Medulla oblongata (tissue), 1 donor: ENCODE data around the gene TNFRSF8.

Experiments
- DNase-seq: peaks from one replicate; pipeline ENCODE4 v3.0.0-alpha.2; 2015; ENCODE audit errors: extremely low spot score

The TNFRSF8 gene

DNA sequence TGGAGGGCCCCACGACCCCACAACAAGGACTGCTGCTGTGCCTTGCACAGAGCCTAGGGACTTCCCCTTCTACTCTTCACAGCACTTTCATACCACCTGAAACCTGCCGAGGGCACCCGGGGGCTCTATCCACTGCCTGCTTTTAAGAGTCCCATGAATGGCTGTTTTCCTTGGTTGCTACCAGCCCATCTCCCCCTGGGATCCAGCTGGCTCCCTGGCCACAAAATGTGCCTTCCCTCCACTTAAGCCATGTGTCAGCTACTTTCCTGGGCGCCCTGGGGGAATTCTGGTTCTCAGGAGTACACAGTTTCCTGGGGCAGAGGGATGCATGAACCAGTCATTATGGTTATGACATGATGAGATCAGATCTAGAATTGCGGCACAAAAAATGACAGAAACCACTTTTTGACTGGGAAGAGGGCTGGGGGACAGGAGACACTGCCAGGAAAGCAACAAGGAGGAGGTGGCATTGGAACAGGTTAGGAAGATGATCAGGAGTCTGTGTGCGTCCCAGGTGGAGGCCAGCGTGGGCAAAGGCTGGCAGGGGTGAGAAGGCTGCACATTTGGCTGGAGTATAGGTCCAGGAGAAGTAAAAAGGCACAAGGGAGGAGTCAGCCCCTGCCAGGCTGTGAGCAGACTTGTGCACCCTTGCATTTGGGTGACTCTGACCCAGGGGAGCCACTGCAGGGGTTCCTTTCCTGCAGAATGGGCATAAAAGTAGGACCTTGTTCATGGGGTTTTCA, 3.2 kb upstream of the TNFRSF8 start:
- no peak for DNase-seq

DNA sequence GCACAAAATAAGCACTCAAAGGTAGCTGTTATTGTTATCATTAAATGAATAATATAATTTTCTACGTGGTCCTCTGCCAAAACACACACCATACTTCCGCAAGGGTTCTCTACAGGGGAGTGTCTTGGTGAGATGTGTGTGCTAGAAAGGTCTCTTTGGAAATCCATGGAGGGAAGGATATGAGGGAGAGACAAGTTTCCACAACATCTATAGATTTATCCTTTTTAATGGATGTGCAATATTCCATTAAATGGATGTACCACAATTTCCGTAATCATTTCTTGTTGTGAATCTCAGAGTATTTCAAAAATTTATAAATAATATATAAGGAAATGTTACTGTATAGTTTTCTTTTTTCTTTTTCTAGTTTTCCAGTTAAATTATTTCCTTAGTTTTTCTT, 2.6 kb upstream of the TNFRSF8 start:
- DNase-seq: no peak

DNA sequence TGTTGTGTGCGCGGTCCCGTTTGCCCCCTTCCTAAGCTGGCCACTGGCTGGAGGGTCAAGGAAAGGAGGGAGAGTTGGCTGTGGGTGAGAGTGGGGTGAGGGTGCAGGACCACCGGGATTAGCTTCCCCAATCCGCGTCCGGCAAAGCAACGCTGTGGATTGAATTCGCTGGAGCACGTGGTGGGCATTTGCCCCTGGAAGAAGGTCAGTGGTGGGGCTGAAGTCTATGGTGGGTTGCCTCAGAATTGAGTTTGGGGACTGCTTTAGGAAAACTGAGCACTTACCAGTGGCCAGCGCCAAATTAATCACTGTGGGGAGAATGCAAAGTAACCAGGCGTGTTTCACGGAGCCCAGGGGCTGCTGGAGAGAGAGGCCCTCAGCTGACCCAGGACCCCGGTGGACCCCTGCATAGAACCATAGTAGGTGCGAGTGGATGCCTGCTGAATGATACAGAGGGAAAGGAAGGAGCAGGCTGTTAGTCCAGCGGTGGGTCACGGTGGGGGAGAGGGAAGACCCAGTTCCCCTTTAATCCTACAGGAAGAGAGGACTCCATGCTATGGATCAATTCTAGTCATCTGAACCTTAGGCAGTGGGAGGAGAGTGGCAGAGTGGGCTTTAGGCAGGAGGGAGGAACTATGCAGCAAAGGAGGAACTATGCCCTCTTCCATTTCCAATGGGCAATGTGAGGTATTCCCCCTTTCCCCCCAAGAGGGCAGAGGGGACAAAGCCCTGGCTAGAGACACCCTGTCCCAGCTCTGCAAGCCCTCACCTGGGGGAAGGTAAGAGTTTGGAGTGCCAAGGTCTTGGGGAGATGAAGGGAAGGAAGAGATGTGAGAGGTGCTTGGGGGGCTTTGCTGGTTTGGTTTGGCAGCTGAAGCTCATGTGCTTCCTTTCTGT, 1.2 kb downstream of the TNFRSF8 start:
- DNase-seq: no peak

DNA sequence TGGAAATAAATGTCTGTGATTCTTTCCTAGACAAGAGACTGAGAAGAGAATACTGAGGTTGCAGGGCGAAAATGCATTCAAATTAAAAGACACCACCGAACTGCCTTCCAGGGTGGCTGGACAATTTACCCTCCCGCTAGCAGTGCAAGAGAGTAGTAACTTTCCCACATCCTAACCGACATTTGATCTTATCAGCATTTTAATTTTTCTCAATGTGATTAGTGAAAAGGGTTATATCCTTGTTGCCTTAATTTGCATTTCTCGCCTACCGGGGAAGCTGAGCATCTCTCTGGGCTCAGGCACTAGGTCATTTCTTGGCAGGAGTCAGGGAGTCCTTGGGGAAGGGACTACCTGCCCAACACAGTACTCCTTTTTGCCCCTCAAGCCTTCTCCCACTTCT, 2.8 kb downstream of the TNFRSF8 start:
- DNase-seq: no peak

DNA sequence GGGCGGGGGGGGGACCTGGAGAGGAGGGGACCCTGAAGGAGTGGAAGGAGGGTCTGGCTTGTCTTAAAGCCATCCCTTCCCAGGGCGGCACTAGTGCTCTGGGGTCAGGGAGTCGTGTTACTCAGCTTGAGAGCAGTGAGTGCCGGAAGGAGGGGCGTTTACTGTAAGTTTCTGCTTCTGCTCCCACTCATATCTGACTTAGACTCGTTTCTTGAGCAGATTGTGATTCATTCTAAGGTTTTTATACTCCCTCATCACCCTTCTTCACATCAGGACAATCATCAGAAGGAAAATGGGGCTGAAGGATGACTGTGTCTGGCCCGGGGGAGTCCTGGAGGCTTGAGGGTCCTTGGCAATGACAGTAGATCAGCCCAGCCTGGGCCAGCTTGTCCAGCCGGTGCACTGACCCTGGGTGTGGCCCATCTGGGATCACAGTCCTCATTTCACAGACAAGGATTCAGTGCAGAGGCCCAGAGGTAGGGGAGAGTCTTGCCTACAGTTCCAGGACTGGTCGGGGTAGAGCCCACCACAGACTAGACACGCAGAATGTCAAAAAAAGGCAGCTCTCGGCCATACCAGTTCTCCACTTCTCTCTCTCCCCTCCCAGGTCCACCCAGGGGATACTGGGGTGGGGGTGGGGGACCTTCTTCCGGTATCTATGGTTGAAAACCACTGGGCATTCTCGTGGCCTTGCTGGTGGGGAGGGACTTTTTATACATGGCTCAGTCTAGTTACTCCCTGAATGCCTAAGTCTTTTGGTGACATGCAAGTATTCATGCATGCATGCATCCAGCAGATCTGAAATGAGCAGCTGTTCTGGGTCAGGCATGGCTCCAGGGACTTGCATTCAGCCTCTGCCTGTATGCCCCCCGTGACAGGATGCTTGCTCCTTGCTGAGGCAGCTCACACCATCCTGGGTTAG, 5.1 kb downstream of the TNFRSF8 start:
- DNase-seq: no peak

DNA sequence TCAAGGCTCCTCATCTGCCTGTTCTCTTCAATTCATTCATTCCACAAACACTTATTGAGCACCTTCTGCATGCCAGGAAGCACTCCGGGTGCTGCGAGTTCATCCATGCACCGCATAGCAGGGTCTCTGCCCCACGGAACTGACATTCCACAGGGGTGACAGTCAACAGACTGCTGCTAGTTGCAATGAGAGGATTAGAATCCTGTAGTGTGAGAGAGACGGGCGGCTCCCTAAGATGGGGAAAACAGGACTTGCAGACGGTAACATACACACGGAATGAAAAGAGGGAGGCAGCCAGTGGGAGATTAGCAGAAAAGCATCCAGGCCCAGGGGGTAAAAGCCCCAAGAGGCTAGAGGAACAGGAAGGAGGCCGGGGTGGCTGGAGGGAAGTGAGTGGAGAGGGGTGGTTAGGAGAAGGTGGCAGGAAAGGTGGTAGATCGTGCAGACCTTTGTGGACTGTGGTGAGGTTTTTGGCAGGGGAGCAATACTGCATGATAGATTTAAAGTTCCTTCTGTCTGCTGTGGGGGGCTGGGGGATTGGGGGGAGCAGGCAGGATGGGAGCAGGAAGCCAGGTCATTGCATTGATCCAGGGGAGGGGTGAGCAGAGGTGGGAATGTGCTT, 6.6 kb downstream of the TNFRSF8 start:
- no peak for DNase-seq

DNA sequence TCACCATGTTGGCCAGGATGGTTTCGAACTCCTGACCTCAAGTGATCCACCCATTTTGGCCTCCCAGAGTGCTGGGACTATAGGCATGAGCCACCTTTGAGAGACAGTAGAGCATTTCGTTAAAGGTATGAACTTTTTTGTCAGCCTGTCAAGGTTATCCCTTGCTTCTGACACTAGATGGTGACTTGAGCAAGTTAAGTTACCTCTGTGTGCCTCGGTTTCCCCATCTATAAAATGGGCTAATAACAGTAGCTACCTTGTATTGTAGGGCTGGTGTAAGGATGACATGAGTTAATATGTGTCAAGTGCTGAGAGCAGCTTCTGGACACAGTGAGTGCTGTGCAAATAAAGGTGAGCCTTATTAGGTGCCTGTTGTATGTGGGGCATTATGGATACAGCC, 8.8 kb downstream of the TNFRSF8 start:
- DNase-seq: no peak

DNA sequence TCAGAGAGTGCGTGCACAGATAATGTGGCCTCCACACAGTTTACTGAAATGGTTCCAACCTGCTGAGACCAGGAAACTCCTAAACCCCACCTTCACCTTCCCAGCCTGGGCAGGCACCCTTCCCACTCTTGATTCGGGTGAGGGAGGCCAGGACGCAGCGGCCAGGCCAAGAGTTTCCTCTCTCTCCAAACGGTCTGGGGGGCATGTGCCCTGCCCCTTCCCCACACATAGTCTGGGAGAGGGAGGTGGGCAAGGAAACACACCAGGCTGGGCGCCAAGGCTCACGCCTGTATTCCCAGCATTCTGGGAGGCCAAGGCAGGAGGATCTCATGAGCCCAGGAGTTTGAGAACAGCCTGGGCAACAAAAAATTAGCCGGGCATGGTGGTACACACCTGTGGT, 9.6 kb downstream of the TNFRSF8 start:
- DNase-seq: no peak

DNA sequence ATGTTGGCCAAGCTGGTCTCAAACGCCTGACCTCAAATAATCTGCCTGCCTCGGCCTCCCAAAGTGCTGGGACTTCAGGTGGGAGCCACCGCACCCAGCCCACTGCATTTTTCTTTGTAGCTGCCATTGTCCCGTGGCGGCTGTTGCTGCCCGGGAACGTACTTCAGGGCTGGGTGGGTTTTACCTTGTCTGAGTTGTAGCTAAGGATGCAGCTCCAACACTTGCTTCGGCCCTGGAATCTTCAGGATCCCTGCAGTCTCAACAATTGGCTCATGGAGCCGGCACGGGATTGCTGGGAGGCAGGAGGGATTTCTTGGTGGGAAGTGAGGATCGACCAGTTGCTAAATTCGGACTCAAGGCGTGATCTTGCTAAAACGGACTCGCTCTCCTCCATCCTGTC, 10.7 kb downstream of the TNFRSF8 start:
- no peak for DNase-seq

DNA sequence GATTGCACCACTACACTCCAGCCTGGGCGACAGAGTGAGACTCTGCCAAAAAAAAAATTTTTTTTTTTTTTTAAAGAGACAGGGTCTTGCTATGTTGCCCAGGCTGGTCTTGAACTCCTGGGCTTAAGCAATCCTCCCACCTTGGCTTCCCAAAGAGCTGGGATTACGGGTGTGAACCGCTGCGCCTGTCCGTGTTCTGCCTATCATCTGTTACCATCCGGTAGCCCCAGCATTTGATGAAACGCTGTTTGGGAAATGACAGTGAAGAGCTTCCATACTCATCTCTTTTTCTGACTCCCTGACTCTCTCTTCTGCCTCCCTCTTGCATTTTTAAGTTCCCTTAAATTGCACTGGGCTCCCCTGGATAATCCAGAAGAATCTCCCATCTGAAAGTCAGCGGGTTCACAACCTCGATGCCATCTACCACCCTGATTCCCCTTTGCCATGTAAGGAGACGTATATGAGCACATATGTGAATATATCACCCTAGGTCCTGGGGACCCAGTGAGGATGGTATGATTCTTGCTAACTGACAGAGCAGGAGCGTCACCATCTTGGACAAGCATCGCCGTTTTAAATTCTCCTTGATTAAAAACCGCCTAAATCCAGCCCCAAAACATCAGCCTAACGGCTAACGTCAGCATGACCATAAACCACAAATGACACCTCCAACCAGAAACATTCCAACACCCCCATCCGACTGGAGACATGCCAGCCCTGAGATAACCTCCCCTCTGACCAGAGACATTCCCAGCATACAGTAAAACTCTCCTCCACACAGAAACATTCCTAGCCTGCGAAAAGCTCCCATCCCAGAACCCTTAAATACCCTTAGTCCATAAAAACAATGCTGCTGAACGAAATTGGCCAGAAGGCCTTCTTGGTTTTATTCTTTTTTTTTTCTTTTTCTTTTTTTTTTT, 12.4 kb downstream of the TNFRSF8 start:
- no peak for DNase-seq

DNA sequence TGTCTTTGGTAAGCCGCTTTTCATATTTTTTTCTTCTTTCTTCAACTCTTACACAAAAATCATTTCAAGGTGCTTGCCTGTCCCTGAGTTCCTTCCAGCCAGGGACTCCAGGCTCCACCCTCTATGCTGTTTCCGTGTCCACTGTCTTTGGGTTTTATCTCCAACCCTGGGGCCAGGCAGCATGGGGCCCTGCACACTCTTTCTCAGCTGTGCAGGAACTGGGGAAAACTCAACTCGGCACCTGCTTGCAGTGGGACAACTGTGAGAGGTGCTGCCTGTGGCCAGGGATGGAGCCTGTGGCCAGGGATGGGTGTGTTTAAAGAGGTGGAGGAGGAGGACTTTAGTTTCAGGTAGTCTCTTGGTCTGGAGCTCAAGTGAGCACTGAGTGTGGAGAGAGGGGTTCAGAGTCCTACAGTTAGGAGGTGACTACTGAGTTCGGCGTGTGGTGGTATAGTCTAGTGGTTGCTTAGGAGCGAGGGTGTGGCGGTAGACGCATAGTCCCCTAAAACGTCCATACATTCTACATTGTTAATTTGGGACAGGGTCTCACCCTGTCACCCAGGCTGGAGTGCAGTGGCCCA, 13.4 kb downstream of the TNFRSF8 start:
- DNase-seq: no peak

DNA sequence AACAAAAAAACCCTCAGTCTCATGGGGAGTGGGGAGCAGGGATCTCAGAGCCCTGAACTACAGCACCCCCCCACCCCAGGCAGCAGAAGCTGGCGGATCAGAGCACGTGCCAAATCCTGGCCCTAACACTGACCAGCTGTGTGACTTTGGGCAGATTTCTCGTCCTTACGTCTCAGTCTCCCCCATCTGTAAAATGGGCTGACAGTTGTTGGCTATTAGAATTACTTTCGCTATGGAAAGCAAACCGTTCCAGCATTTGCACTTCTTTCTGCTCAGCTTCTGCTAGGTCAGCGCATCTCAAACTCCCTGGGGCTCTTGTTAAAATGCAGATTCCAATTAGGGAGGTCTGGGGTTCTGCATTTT, 15.5 kb downstream of the TNFRSF8 start:
- DNase-seq: no peak

DNA sequence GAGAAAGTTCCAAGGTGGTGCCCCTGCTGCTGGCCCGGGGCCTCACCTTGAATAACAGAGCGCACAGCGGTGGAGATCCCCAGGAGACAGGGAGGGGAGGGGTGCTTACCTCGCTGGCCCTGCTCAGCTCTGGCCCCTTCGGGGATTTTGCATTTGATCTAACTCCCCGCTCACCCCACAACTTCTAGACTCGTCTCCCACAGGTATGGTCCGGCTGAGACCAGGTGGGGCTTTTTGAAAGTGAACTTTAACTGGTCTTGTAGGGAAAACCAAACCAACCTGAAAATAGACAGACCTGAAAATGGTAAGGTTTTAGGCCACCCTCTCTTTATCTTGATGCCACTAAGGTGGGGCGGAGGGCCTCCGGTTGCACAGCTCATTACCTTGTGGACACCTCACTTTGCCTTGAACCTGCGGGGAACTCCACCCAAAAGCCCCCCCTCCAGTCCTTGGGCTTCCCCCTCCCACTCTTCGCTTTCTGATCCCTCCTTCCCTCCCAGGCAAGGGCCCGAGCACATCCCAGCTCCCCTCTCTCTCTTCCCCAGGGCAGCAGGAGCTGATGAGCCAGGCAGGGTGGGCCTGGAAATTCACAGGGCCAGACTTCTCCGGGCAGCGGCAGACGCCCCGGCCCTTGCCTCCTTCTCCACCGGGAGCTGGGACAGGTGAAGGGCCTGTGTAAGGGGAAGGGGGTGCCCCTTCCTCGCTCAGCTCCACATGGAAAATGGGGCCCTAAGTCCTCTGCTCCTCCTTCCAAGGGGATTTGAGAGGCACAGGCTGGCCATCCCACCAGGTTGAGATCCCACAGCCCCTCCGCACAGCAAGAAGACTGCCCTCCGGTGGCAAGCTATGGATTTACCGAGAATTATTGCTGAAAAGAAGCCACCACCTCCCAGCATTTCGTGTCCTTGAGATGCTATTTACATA, 16.1 kb downstream of the TNFRSF8 start:
- DNase-seq: no peak

DNA sequence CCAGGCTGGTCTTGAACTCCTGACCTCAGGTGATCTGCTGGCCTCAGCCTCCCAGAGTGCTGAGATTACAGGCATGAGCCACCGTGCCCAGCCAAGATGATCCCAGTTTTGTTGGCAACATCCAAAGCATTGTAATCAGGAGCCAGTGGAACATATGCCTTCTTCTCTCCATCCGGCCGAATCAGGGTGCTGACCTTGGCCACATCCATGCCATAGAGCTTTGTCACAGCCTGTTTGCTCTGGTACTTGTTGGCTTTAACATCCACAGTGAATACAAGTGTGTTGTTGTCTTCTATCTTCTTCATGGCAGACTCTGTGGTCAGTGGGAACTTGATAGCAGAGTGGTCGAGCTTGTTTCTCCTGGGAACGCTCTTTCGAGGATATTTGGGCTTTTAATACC, 17.1 kb downstream of the TNFRSF8 start:
- no peak for DNase-seq

DNA sequence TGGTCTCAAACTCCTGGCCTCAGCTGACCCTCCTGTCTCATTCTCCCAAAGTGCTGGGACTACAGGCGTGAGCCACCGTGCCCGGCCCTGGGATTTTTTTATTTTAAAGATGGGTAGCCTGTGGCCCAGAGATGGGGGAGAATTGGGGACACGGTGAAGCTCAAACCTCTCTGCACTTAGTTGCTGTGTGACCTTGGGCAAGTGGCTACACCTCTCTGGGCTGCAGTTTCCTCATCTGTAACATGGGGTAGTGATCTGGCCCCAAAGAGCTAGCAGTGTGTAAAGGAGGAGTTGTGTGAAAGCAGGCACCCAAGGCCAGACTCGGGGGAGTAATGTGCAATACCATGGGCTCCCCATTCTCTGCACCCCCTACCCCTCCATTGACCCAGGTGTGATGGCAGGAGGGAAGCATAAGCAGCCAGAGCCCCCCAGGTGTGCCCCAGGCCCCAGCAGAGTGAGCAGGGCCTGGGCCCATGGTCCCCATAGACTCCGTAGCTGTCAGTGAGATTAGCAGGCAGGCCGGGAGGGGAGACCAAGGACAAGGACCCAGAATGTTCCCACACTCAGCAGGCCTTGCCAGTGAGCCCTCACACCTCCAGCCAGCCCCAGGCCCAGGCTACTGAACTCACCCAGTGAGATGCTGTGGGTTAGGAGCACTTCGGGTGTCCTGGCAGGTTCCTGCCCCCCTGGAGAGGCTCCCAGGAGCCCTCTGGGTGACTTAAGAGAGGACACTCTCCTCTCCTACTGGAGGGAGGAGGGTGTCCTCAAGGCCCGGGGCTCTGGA, 17.9 kb downstream of the TNFRSF8 start:
- DNase-seq: no peak

DNA sequence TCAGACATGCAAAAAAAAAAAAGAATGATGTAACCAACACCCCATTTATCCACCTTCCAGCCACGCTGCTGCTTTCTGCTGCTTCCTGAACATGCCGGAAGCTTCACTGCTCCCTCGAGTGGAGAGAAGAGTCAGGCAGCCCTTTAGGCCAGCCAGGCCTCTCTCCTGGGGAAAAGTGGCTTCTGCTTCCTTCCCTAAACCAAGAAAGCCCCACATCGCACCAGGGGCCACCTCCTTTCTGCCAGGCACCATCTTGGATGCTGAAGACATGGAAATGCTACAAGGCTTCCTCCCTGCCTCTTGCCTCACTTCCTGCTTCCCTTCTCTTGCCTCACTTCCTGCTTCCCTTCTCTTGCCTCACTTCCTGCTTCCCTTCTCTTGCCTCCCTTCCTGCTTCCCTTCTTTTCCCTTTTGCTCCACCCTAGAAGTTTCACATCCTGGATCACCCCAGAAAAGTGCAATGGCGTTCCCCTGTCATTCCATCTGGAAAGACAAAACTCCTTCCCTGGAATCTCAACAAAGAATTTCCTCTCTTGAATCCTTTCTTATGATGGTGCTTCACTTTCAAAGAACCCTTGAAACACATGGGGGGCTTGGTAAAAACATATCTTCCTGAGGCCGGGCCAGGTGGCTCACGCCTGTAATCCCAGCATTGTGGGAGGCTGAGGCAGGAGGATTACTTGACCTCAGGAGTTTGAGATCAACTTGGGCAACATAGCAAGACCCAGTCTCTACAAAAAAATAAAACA, 18.7 kb downstream of the TNFRSF8 start:
- no peak for DNase-seq

DNA sequence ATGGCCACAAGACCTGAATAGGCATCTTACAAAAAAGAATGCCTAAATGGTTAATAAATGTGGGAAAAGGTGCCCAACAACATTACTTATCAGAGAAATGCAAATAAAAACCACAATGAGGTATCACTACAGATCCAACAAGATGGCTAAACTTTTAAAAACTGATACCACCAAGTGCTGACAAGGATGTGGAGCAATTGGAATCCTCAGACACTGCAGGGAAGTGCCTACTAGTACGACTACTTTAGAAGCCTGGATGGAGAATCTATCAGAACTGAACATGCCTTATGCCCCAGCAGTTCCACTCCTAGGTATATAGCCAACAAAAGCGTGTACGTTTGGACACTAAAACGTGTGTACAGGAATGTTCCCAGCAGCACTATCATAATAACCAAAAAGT, 19.9 kb downstream of the TNFRSF8 start:
- DNase-seq: no peak

DNA sequence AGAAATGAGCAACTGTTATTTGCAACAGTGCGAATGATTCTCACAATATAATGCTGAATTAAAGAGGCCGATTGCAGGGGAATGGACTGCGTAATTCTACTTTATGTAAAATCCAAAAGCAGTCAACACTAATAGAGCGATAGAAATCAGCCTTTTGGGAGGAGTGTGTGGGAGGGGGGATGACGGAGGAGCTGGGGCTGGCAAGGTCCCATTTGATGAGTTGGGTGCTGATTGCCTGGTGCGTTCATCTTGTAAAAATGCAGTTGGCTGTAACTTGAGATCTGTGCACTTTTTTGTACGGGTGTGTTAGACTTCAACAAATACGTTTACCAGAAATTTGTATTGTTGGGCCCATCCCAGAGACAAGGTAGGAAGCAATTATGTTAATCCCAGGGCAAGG, 20.7 kb downstream of the TNFRSF8 start:
- no peak for DNase-seq
